CD4-positive, alpha-beta memory T cell (primary cell): Measurements from ENCODE around the gene PRKCQ. TPM values are rescaled to one million over a fixed set of nuclear protein-coding genes. Genes with fewer than 3 reads are reported as not detected.

ENCODE experiments used
- CTCF ChIA-PET: fragments of 350-600 bp; sonication (Branson Sonifier 250); formaldehyde crosslinking; loops from one replicate; lab custom pipeline; 2021; ENCODE audit warnings: inconsistent platforms; ENCODE audit not compliant: partially characterized antibody; lab: Charles Lee
- POLR2A ChIA-PET: fragments of 350-600 bp; sonication (Branson Sonifier 250); formaldehyde crosslinking; loops from one replicate; lab custom pipeline; 2021; ENCODE audit not compliant: partially characterized antibody; lab: Charles Lee
- DNase-seq, 5 donors: peaks; one replicate each; pipeline versions ENCODE4 v3.0.0 to v3.0.0-alpha.2; 2020 to 2022; ENCODE audit warnings: mixed read lengths in 1 of 5
- H3K27ac ChIP-seq: one replicate; pipeline ENCODE4 v1.7.0; 2013; ENCODE audit warnings: low read depth, low read length
- H3K27me3 ChIP-seq: 2 replicates; pipeline ENCODE4 v1.7.0; 2013; ENCODE audit warnings: mild to moderate bottlenecking, low read length, moderate library complexity; ENCODE audit not compliant: insufficient read depth
- H3K36me3 ChIP-seq: 2 replicates; pipeline ENCODE4 v1.7.0; 2013; ENCODE audit warnings: mild to moderate bottlenecking, low read length, moderate library complexity; ENCODE audit not compliant: insufficient read depth
- H3K4me1 ChIP-seq: 2 replicates; pipeline ENCODE4 v1.7.0; 2013; ENCODE audit warnings: mild to moderate bottlenecking, low read length, moderate library complexity; ENCODE audit not compliant: insufficient read depth
- H3K4me3 ChIP-seq, 2 donors: one replicate each; pipeline ENCODE4 v1.7.0; 2013; ENCODE audit warnings: low read length in 2 of 2, mild to moderate bottlenecking in 1 of 2
- H3K9me3 ChIP-seq, 2 donors: one replicate each; pipeline ENCODE4 v1.7.0; 2013; ENCODE audit warnings: low read length in 2 of 2, control low read depth in 1 of 2; ENCODE audit not compliant: control insufficient read depth in 1 of 2
- H3K27ac Mint-ChIP-seq, 7 donors: one replicate each; pipeline ENCODE4 v1.8.0; 2020 to 2021; ENCODE audit warnings: mixed read lengths in 7 of 7, mild to moderate bottlenecking in 6 of 7, inconsistent platforms in 3 of 7, moderate library complexity in 3 of 7
- H3K27me3 Mint-ChIP-seq, 2 donors: one replicate each; pipeline ENCODE4 v1.8.0; 2020 to 2021; ENCODE audit warnings: mixed read lengths in 2 of 2
- H3K36me3 Mint-ChIP-seq, 2 donors: one replicate each; pipeline ENCODE4 v1.8.0; 2020 to 2021; ENCODE audit warnings: mixed read lengths in 2 of 2, inconsistent platforms in 1 of 2, mild to moderate bottlenecking in 1 of 2
- H3K4me1 Mint-ChIP-seq, 4 donors: one replicate each; pipeline ENCODE4 v1.8.0; 2020 to 2021; ENCODE audit warnings: mixed read lengths in 4 of 4, mild to moderate bottlenecking in 1 of 4
- H3K4me3 Mint-ChIP-seq, 8 donors: one replicate each; pipeline ENCODE4 v1.8.0; 2020 to 2021; ENCODE audit warnings: mixed read lengths in 8 of 8, mild to moderate bottlenecking in 7 of 8, moderate library complexity in 6 of 8, inconsistent platforms in 3 of 8
- H3K9me3 Mint-ChIP-seq, 8 donors: one replicate each; pipeline ENCODE4 v1.8.0; 2020 to 2021; ENCODE audit warnings: mixed read lengths in 8 of 8, mild to moderate bottlenecking in 5 of 8, inconsistent platforms in 3 of 8, moderate library complexity in 1 of 8
- intact Hi-C: fragments of 100-400 bp; cut with micrococcal nuclease; formaldehyde crosslinking; loops from one replicate; pipeline ENCODE4 v1.15.1; 2023
- polyA plus RNA-seq, 2 donors: library from polyadenylated mRNA; unstranded; fragments of 300-500 nt; fragmentation: Illumina TruSeq; gene quantifications; one replicate each; pipeline ENCODE4 v1.2.3, GENCODE V29; 2021
- total RNA-seq, 2 experiments: library from RNA; stranded (reverse); gene quantifications; one replicate each; pipeline ENCODE4 v1.2.3, GENCODE V29; 2021

The PRKCQ gene
- total and polyA plus RNA-seq, 4 experiments from 2014 or later = 45.0 to 77.1 (median 71.0) TPM

GRCh38 chr10:6569259-6569658 is 10.8 kb downstream of the PRKCQ start:
- no peaks in the 10 kb centered on the region for H3K27me3 Mint-ChIP-seq
- DNase-seq = no peak
- H3K9me3 ChIP-seq = no peaks in the 10 kb centered on the region
- peaks cover 98% of the 10 kb centered on the region for H3K4me1 ChIP-seq
- H3K9me3 Mint-ChIP-seq = no peaks in the 10 kb centered on the region
- intact Hi-C loops = no loop called here
- no peak overlapping the region for H3K4me3 ChIP-seq
- peak overlapping the region in 7 of 8 donors; percentile 42 to 86 (median 71) for H3K4me3 Mint-ChIP-seq
- H3K27ac ChIP-seq = peak overlapping the region; percentile 3
- no peaks in the 10 kb centered on the region for H3K27me3 ChIP-seq
- ChIA-PET POLR2A (interaction anchor here (1.0 to 4.6 kb wide), 4 partner anchors 9 to 25 kb away, joined by 5 to 15 read pairs (median 10); partner anchors contain the start of gene PRKCQ), CTCF (interaction anchor here (0.9 to 3.2 kb wide), 4 partner anchors 9 to 20 kb away, joined by 3 to 12 read pairs (median 3); no protein-coding TSS in a partner anchor)
- H3K36me3 Mint-ChIP-seq = peaks cover 22 to 45% of the 10 kb centered on the region in 2 donors
- peak overlapping the region; percentile 63 to 93 (median 87) for H3K27ac Mint-ChIP-seq
- peaks cover 11% of the 10 kb centered on the region for H3K36me3 ChIP-seq
- H3K4me1 Mint-ChIP-seq = peaks cover 82 to 97% (median 90%) of the 10 kb centered on the region in 4 donors

- CTCF ChIA-PET = interaction anchor here (1.5 to 3.2 kb wide), 2 partner anchors 11 to 14 kb away, joined by 5 to 12 read pairs; no protein-coding TSS in a partner anchor
- H3K4me3 Mint-ChIP-seq = peak overlapping the region in 3 of 8 donors; percentile 26 to 52 (median 41)
- H3K27ac Mint-ChIP-seq = peak overlapping the region; percentile 56 to 88 (median 83)
Measured at GRCh38 chr10:6567884-6568283, 12.2 kb downstream of the PRKCQ start.

GRCh38 chr10:6567203-6567703 is 12.8 kb downstream of the PRKCQ start:
- no peak overlapping the region for H3K4me3 ChIP-seq
- no peak for DNase-seq
- Mint-ChIP-seq H3K27me3 (no peaks in the 10 kb centered on the region), H3K36me3 (peaks cover 22 to 46% of the 10 kb centered on the region in 2 donors), H3K4me1 (peaks cover 80 to 97% (median 90%) of the 10 kb centered on the region in 4 donors), H3K9me3 (no peaks in the 10 kb centered on the region), H3K27ac (peak overlapping the region; percentile 75 to 88 (median 83)), H3K4me3 (peak overlapping the region in 3 of 8 donors; percentile 41 to 52 (median 47))
- ChIA-PET CTCF (interaction anchor here (1.2 to 3.2 kb wide), 3 partner anchors 11 to 24 kb away, joined by 4 to 12 read pairs (median 5); no protein-coding TSS in a partner anchor), POLR2A (interaction anchor here (0.9 to 14.0 kb wide), 6 partner anchors 9 to 37 kb away, joined by 4 to 136 read pairs (median 7); no protein-coding TSS in a partner anchor)
- peaks cover 11% of the 10 kb centered on the region for H3K36me3 ChIP-seq
- intact Hi-C loops = no loop called here
- no peaks in the 10 kb centered on the region for H3K9me3 ChIP-seq
- H3K4me1 ChIP-seq = peaks cover 98% of the 10 kb centered on the region
- no peak overlapping the region for H3K27ac ChIP-seq
- H3K27me3 ChIP-seq = no peaks in the 10 kb centered on the region

More at GRCh38 chr10:6567884-6568283, 12.2 kb downstream of the PRKCQ start:
- H3K36me3 Mint-ChIP-seq = peaks cover 22 to 50% of the 10 kb centered on the region in 2 donors
- no peak for DNase-seq
- POLR2A ChIA-PET = interaction anchor here (1.1 to 1.8 kb wide), 4 partner anchors 8 to 38 kb away, joined by 4 to 10 read pairs (median 7); no protein-coding TSS in a partner anchor
- Histone ChIP-seq H3K9me3 (no peaks in the 10 kb centered on the region), H3K4me1 (peaks cover 98% of the 10 kb centered on the region), H3K27me3 (no peaks in the 10 kb centered on the region), H3K4me3 (no peak overlapping the region), H3K27ac (no peak overlapping the region), H3K36me3 (peaks cover 11% of the 10 kb centered on the region)
- intact Hi-C loops = no loop called here
- H3K27me3 Mint-ChIP-seq = no peaks in the 10 kb centered on the region
- no peaks in the 10 kb centered on the region for H3K9me3 Mint-ChIP-seq
- H3K4me1 Mint-ChIP-seq = peaks cover 82 to 97% (median 91%) of the 10 kb centered on the region in 4 donors

- peak overlapping the region in 6 of 7 donors; percentile 4 to 87 (median 40) for H3K27ac Mint-ChIP-seq
- ChIA-PET POLR2A (interaction anchor here (4.3 to 14.0 kb wide), 3 partner anchors 11 to 35 kb away, joined by 45 to 136 read pairs (median 47); no protein-coding TSS in a partner anchor), CTCF (no interaction called here)
- Histone ChIP-seq H3K27me3 (no peaks in the 10 kb centered on the region), H3K27ac (no peak overlapping the region), H3K36me3 (peaks cover 11% of the 10 kb centered on the region), H3K4me1 (peaks cover 96% of the 10 kb centered on the region), H3K4me3 (no peak overlapping the region), H3K9me3 (no peaks in the 10 kb centered on the region)
- peak overlapping the region in 1 of 8 donors; percentile 30 for H3K4me3 Mint-ChIP-seq
- no peaks in the 10 kb centered on the region for H3K27me3 Mint-ChIP-seq
- DNase-seq = no peak
- no peaks in the 10 kb centered on the region for H3K9me3 Mint-ChIP-seq
- peaks cover 77 to 92% (median 85%) of the 10 kb centered on the region in 4 donors for H3K4me1 Mint-ChIP-seq
- peaks cover 18 to 45% of the 10 kb centered on the region in 2 donors for H3K36me3 Mint-ChIP-seq
- intact Hi-C loops = loop anchor here (2.0 kb wide), 1 partner anchor 35 kb away; no protein-coding TSS in a partner anchor
Measured at GRCh38 chr10:6565588-6565987, 14.5 kb downstream of the PRKCQ start.

- DNase-seq = peak in 1 of 5 donors; percentile 37
- H3K27ac Mint-ChIP-seq = peak overlapping the region; percentile 85 to 94 (median 90)
- intact Hi-C loops = loop anchor here (2.0 kb wide), 1 partner anchor 34 kb away; no protein-coding TSS in a partner anchor
Measured at GRCh38 chr10:6564367-6564766, 15.7 kb downstream of the PRKCQ start.

GRCh38 chr10:6563731-6564130 is 16.3 kb downstream of the PRKCQ start:
- ChIA-PET POLR2A (interaction anchor here (1.0 to 14.0 kb wide), 13 partner anchors 8 to 56 kb away, joined by 3 to 136 read pairs (median 6); partner anchors contain the start of gene PRKCQ), CTCF (interaction anchor here (0.6 to 3.9 kb wide), 10 partner anchors 13 to 162 kb away, joined by 3 to 21 read pairs (median 4); partner anchors contain the start of gene PRKCQ)
- H3K9me3 ChIP-seq = no peaks in the 10 kb centered on the region
- H3K27me3 ChIP-seq = no peaks in the 10 kb centered on the region
- H3K4me3 ChIP-seq = peak overlapping the region in 1 of 2 donors; percentile 21
- H3K4me1 ChIP-seq = peaks cover 96% of the 10 kb centered on the region
- Mint-ChIP-seq H3K27me3 (no peaks in the 10 kb centered on the region), H3K4me3 (peak overlapping the region; percentile 68 to 90 (median 79)), H3K36me3 (peaks cover 4 to 29% of the 10 kb centered on the region in 2 donors), H3K4me1 (peaks cover 76 to 92% (median 83%) of the 10 kb centered on the region in 4 donors), H3K9me3 (no peaks in the 10 kb centered on the region), H3K27ac (peak overlapping the region; percentile 85 to 94 (median 90))
- peak overlapping the region; percentile 56 for H3K27ac ChIP-seq
- peaks cover 11% of the 10 kb centered on the region for H3K36me3 ChIP-seq
- intact Hi-C loops = loop anchor here (1.0 to 2.0 kb wide), 4 partner anchors 8 to 47 kb away; no protein-coding TSS in a partner anchor
- no peak for DNase-seq

More at GRCh38 chr10:6564367-6564766, 15.7 kb downstream of the PRKCQ start:
- POLR2A ChIA-PET = interaction anchor here (1.0 to 14.0 kb wide), 10 partner anchors 10 to 46 kb away, joined by 3 to 136 read pairs (median 6); partner anchors contain the start of gene PRKCQ
- H3K4me3 ChIP-seq = no peak overlapping the region
- H3K4me1 Mint-ChIP-seq = peaks cover 77 to 92% (median 85%) of the 10 kb centered on the region in 4 donors
- H3K9me3 Mint-ChIP-seq = no peaks in the 10 kb centered on the region
- H3K9me3 ChIP-seq = no peaks in the 10 kb centered on the region
- H3K27me3 Mint-ChIP-seq = no peaks in the 10 kb centered on the region
- peaks cover 8 to 36% of the 10 kb centered on the region in 2 donors for H3K36me3 Mint-ChIP-seq
- peak overlapping the region; percentile 56 for H3K27ac ChIP-seq
- peaks cover 96% of the 10 kb centered on the region for H3K4me1 ChIP-seq
- no peaks in the 10 kb centered on the region for H3K27me3 ChIP-seq
- peaks cover 11% of the 10 kb centered on the region for H3K36me3 ChIP-seq
- CTCF ChIA-PET = interaction anchor here (0.6 to 3.9 kb wide), 7 partner anchors 13 to 163 kb away, joined by 3 to 21 read pairs (median 5); partner anchors contain the start of gene PRKCQ
- H3K4me3 Mint-ChIP-seq = peak overlapping the region; percentile 68 to 90 (median 79)
